CD8-positive, alpha-beta memory T cell (primary cell): ENCODE results near the gene ABLIM1. TPM values are rescaled to one million over a fixed set of nuclear protein-coding genes. Genes with fewer than 3 reads are reported as not detected.

Experiments
- polyA plus RNA-seq: library from polyadenylated mRNA; unstranded; fragments of 300-500 nt; fragmentation: Illumina TruSeq; gene quantifications from one replicate; pipeline ENCODE4 v1.2.3, GENCODE V29; 2021
- total RNA-seq, 2 experiments: library from RNA; stranded (reverse); gene quantifications; one replicate each; pipeline ENCODE4 v1.2.3, GENCODE V29; 2021

ABLIM1 gene
- total and polyA plus RNA-seq, 3 experiments from 2014 or later = 45.8 to 123 (median 48.3) TPM

Other genes starting within 250 kb of the ABLIM1 start
- 10 to 100 TPM; 20.0 to 23.2 TPM for gene FHIP2A, start 163.5 kb upstream of the ABLIM1 start, total RNA-seq
- 11.6 TPM for gene FHIP2A, start 163.5 kb upstream of the ABLIM1 start, polyA plus RNA-seq